HepG2 (cell line): ENCODE results near the gene ATP9B. TPM values are rescaled to one million over a fixed set of nuclear protein-coding genes. Genes with fewer than 3 reads are reported as not detected.

Experiments
- ATAC-seq: fragments of 200-7000 bp; cut with Tn5 transposase; 3 replicates; pipeline ENCODE4 v1.9.1; 2020; ENCODE audit warnings: mild to moderate bottlenecking, moderate library complexity
- BruUV-seq: library from RNA; stranded (reverse); fragments of 400-500 nt; replicated peaks from 2 replicates; lab custom pipeline; 2021; lab: Mats Ljungman, UMichigan
- CTCF ChIA-PET: fragments of 300-600 bp; formaldehyde crosslinking; extraction: SDS; loops from one replicate; lab custom pipeline; 2021; ENCODE audit warnings: low total read pairs, inconsistent platforms, low intra/inter-chr PET ratio; lab: Yijun Ruan, JAX
- POLR2A ChIA-PET: fragments of 350-600 bp; sonication (Branson Sonifier 250); formaldehyde crosslinking; loops from one replicate; lab custom pipeline; 2020; ENCODE audit warnings: antibody characterized with exemption, inconsistent platforms; lab: Yijun Ruan, JAX
- DNase-seq: peaks from one replicate; pipeline ENCODE4 v3.0.0-alpha.2; 2015; ENCODE audit warnings: low spot score
- FAIRE-seq: peaks from 3 replicates; lab custom pipeline; 2011; peaks lifted over from hg19 to GRCh38; lab: Jason Lieb, UNC
- H2AFZ ChIP-seq: one replicate; pipeline ENCODE4 v1.6.1; 2011; ENCODE audit warnings: low read length, inconsistent platforms
- H3K27ac ChIP-seq: fragments of 300-600 bp; 3 replicates; pipeline ENCODE4 v1.8.0; 2011; ENCODE audit warnings: mixed run types, mild to moderate bottlenecking, mixed read lengths, low read length, inconsistent platforms; ENCODE audit not compliant: insufficient read depth; ENCODE audit errors: extremely low read length
- H3K27me3 ChIP-seq, 2 experiments: fragments of 200-600 bp in 1 of 2; 2 replicates in 1 of 2; 3 replicates in 1 of 2; pipeline versions ENCODE4 v1.6.0 to v1.8.0; 2011; ENCODE audit warnings: low read length in 2 of 2, mild to moderate bottlenecking in 2 of 2, moderate library complexity in 2 of 2, inconsistent platforms in 1 of 2; ENCODE audit not compliant: insufficient read depth in 2 of 2, control insufficient read depth in 1 of 2
- H3K36me3 ChIP-seq, 2 experiments: fragments of 200-600 bp in 1 of 2; replicated peaks in 1 of 2; 2 replicates in 1 of 2; 3 replicates in 1 of 2; pipeline versions ENCODE4 v1.5.1 to v1.8.0; 2011; ENCODE audit warnings: low read length in 2 of 2, inconsistent platforms in 1 of 2; ENCODE audit not compliant: insufficient read depth in 2 of 2, control insufficient read depth in 1 of 2
- H3K4me1 ChIP-seq: 2 replicates; pipeline ENCODE4 v1.5.1; 2012; ENCODE audit warnings: low read length, inconsistent platforms; ENCODE audit not compliant: insufficient read depth
- H3K4me2 ChIP-seq: 2 replicates; pipeline ENCODE4 v1.6.0; 2011; ENCODE audit warnings: low read depth, low read length, inconsistent platforms
- H3K4me3 ChIP-seq, 3 experiments: fragments of 200-600 bp in 1 of 3; sonication (generic), shearing (Covaris generic) in 1 of 3; replicated peaks in 1 of 3; 2 replicates each; pipeline ENCODE4 v1.5.1; 2011 to 2016; ENCODE audit warnings: low read length in 3 of 3, inconsistent platforms in 2 of 3, low read depth in 2 of 3, mild to moderate bottlenecking in 2 of 3, control low read depth in 1 of 3, mixed read lengths in 1 of 3; ENCODE audit not compliant: insufficient read depth in 1 of 3
- H3K79me2 ChIP-seq: one replicate; pipeline ENCODE4 v1.6.1; 2011; ENCODE audit warnings: low read length, inconsistent platforms; ENCODE audit not compliant: insufficient read depth
- H3K9ac ChIP-seq: 2 replicates; pipeline ENCODE4 v1.6.0; 2011; ENCODE audit warnings: mild to moderate bottlenecking, low read depth, low read length, inconsistent platforms; ENCODE audit not compliant: insufficient read depth
- H3K9me3 ChIP-seq: 2 replicates; pipeline ENCODE4 v1.5.1; 2012; ENCODE audit warnings: mild to moderate bottlenecking, low read length
- H4K20me1 ChIP-seq: 2 replicates; pipeline ENCODE4 v1.6.0; 2011; ENCODE audit warnings: inconsistent platforms, mild to moderate bottlenecking, low read length, moderate library complexity; ENCODE audit not compliant: insufficient read depth
- ATF1 ChIP-seq: IDR thresholded peaks from 2 replicates; pipeline ENCODE4 v1.6.1; 2016; ENCODE audit warnings: mild to moderate bottlenecking, control low read depth
- HINFP ChIP-seq: sonication (generic); formaldehyde crosslinking; IDR thresholded peaks from 2 replicates; pipeline ENCODE4 v1.4.0; 2020; ENCODE audit warnings: low read depth, mild to moderate bottlenecking, missing genetic modification reagents
- KDM1A ChIP-seq: IDR thresholded peaks from 2 replicates; pipeline ENCODE4 v1.6.1; 2016; ENCODE audit warnings: missing compliant biosample characterization
- NFE2 ChIP-seq: sonication (generic); formaldehyde crosslinking; IDR thresholded peaks from 2 replicates; pipeline ENCODE4 v1.4.0; 2020; ENCODE audit warnings: missing genetic modification reagents
- POGZ ChIP-seq: sonication (generic); formaldehyde crosslinking; IDR thresholded peaks from 2 replicates; pipeline ENCODE4 v1.4.0; 2020; ENCODE audit warnings: mild to moderate bottlenecking, missing genetic modification reagents
- SP2 ChIP-seq: sonication (generic); formaldehyde crosslinking; IDR thresholded peaks from 2 replicates; pipeline ENCODE4 v1.5.1; 2020; ENCODE audit warnings: mild to moderate bottlenecking, missing genetic modification reagents
- ZC3H4 ChIP-seq: sonication (generic); formaldehyde crosslinking; IDR thresholded peaks from 2 replicates; pipeline ENCODE4 v1.4.0; 2020; ENCODE audit warnings: missing genetic modification reagents, borderline replicate concordance
- ZNF207 ChIP-seq: fragments of 450-650 bp; IDR thresholded peaks from 2 replicates; pipeline ENCODE4 v1.6.1; 2016; ENCODE audit warnings: antibody characterized with exemption, borderline replicate concordance
- ZNF577 ChIP-seq: sonication (generic); formaldehyde crosslinking; IDR thresholded peaks from 2 replicates; pipeline ENCODE4 v1.4.0; 2020; ENCODE audit warnings: mild to moderate bottlenecking, low read depth, missing genetic modification reagents, borderline replicate concordance
- ZNF709 ChIP-seq: sonication (generic); formaldehyde crosslinking; IDR thresholded peaks from 2 replicates; pipeline ENCODE4 v1.5.0; 2020; ENCODE audit warnings: mild to moderate bottlenecking, missing genetic modification reagents
- ZNF775 ChIP-seq: sonication (generic); formaldehyde crosslinking; IDR thresholded peaks from 2 replicates; pipeline ENCODE4 v1.4.0; 2020; ENCODE audit warnings: missing genetic modification reagents, mild to moderate bottlenecking, moderate library complexity, borderline replicate concordance
- WGBS: methylation state at CpG from one replicate; pipeline ENCODE4 v1.1.6; 2017; ENCODE audit warnings: low lambda C conversion rate; 5-methylcytosine and 5-hydroxymethylcytosine counted together
- in situ Hi-C: cut with HindIII; loops from 2 replicates; pipeline ENCODE4 v1.10.0; 2017; ENCODE audit warnings: low pct_unique_long_range_greater_than_20kb; ENCODE audit not compliant: extremely low pct_ligation_motif_present
- intact Hi-C: fragments of 100-400 bp; cut with micrococcal nuclease; formaldehyde crosslinking; loops from one replicate; pipeline ENCODE4 v1.10.0; 2022; ENCODE audit not compliant: unreplicated experiment
- polyA plus RNA-seq, 8 experiments: library from polyadenylated mRNA; depleted of rRNA in 3 of 8; stranded (reverse) in 7 of 8; unstranded in 1 of 8; fragments of >200 nt; fragmentation: Illumina TruSeq in 4 of 8; extraction: Trizol in 4 of 8; gene quantifications; 2 replicates each; pipeline versions ENCODE4 v1.2.1 to v1.2.3, GENCODE V29; 2011 to 2016; ENCODE audit warnings: low read depth in 4 of 8, missing spikeins in 1 of 8, mixed read lengths in 1 of 8; ENCODE audit not compliant: insufficient read depth in 1 of 8
- total RNA-seq, 5 experiments: library from RNA; depleted of rRNA; stranded (reverse); fragments of >200 nt; fragmentation: Illumina TruSeq; extraction: Trizol; gene quantifications; 2 replicates each; pipeline ENCODE4 v1.2.3, GENCODE V29; 2016; ENCODE audit warnings: low read depth in 1 of 5

ATP9B gene
- total and polyA plus RNA-seq, 2 of the 13 experiments (the other 11 are each of a cell fraction or from before 2014, with no cell fraction given) = 10.8 to 11.3 TPM

- Histone ChIP-seq H4K20me1 (no peaks in the 10 kb centered on the region), H3K4me3 (no peak overlapping the region), H3K79me2 (no peaks in the 10 kb centered on the region), H3K9me3 (no peaks in the 10 kb centered on the region), H3K9ac (no peak overlapping the region), H3K27ac (no peak overlapping the region), H2AFZ (no peak overlapping the region), H3K4me1 (no peaks in the 10 kb centered on the region), H3K27me3 (no peaks in the 10 kb centered on the region), H3K36me3 (no peaks in the 10 kb centered on the region; a peak in 2 of 5 replicates), H3K4me2 (no peak overlapping the region)
- intact Hi-C loops (no loop called here), in situ Hi-C loops (no loop called here)
- ATAC-seq = no peak
- no peak for FAIRE-seq
- 93% methylated on average over 3 of the region's 3 CpGs for WGBS
- ChIA-PET POLR2A (no interaction called here), CTCF (no interaction called here)
- BruUV-seq = no TSS peak
- no peak for TF ChIP-seq ZNF207
- no peak for TF ChIP-seq POGZ (CRISPR knock-in tag)
- TF ChIP-seq NFE2 = no peak
- no peak for TF ChIP-seq ZC3H4
- no peak for TF ChIP-seq HINFP (CRISPR knock-in tag)
- TF ChIP-seq ZNF775 (CRISPR knock-in tag) = no peak
- TF ChIP-seq ATF1 (CRISPR knock-in tag) = no peak
- no peak for TF ChIP-seq SP2 (CRISPR knock-in tag)
- TF ChIP-seq ZNF709 (CRISPR knock-in tag) = no peak
- TF ChIP-seq KDM1A (CRISPR knock-in tag) = no peak
- TF ChIP-seq ZNF577 = no peak
- DNase-seq = no peak
Measured at GRCh38 chr18:79224381-79224780, 155.2 kb downstream of the ATP9B start.
